ENCODE data around the gene LRBA. TPM values are rescaled to one million over a fixed set of nuclear protein-coding genes. Genes with fewer than 3 reads are reported as not detected.

LRBA gene
- total and polyA plus RNA-seq, 3 donors from 2014 or later = 24.6 to 61.1 (median 60.8) TPM

DNA sequence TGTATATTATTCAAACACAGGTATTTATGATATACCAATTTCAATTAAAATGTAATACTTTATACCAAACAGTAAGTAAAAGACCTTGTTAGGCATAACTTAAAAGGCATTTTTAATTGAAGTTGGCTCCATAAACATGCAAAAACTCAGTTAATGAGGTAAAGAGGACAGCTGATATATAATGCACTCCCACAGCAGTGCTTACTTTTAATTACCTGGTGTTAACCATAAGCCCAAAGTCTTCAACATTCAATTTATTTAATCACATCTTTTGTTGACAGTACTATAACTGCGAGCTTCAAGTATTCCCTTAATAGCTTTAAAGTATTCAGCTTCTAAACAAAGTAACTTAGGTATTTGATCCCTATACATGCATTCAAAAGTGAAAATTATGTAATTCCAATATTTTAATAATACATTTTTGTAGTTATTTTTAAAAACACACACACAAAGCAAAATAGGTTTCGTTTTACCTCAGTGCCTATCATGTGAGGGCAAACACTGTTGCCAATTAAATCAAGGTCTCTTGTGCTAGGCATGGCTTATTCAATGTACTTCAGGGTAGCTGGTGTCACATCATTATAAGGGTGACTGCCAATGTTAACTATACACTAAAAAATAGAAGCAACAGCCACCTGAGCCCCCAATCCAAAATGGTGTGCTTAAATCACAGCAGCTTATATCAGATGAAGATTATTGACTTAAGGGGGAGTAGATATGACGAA, 197.1 kb downstream of the LRBA start:
- WGBS, 2 donors = 78 to 80% methylated on average over 3 of the region's 3 CpGs
- intact Hi-C loops (cut with DNase I; ENCODE audit: low total_unique reads) = no loop called here
- no peaks in the 10 kb centered on the region for H3K4me1 ChIP-seq

DNA sequence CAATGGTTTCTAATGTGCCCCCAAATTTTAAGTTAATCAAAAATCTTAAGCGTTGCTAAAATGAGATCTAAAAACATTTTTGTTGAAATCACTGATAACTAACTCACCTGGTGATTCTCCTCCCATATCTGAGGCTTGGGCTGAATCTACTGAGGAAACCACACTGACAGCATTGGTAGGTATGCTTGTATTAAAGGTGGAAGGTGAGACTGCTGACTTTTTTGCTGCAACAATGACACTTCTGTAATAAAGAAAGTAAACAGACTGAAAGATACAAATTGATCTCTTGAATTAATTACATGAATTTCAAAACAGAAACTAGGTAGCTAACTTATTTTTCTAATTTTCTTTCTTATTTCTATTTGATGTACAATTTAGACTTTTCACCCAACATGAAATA, 198.1 kb downstream of the LRBA start:
- H3K27ac ChIP-seq = no peak overlapping the region
- no peaks in the 10 kb centered on the region for H3K9me3 ChIP-seq
- no peaks in the 10 kb centered on the region for H3K27me3 ChIP-seq
- TF ChIP-seq, protein P1, sequence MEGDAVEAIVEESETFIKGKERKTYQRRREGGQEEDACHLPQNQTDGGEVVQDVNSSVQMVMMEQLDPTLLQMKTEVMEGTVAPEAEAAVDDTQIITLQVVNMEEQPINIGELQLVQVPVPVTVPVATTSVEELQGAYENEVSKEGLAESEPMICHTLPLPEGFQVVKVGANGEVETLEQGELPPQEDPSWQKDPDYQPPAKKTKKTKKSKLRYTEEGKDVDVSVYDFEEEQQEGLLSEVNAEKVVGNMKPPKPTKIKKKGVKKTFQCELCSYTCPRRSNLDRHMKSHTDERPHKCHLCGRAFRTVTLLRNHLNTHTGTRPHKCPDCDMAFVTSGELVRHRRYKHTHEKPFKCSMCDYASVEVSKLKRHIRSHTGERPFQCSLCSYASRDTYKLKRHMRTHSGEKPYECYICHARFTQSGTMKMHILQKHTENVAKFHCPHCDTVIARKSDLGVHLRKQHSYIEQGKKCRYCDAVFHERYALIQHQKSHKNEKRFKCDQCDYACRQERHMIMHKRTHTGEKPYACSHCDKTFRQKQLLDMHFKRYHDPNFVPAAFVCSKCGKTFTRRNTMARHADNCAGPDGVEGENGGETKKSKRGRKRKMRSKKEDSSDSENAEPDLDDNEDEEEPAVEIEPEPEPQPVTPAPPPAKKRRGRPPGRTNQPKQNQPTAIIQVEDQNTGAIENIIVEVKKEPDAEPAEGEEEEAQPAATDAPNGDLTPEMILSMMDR (IDR thresholded peaks at IDR 0.05) = no peak
- no peak for TF ChIP-seq POLR2A (IDR thresholded peaks at IDR 0.05)
- H3K36me3 ChIP-seq (ENCODE audit: low read depth, missing control alignments) = no peaks in the 10 kb centered on the region
- DNase-seq = no peak
- no peaks in the 10 kb centered on the region for H3K4me1 ChIP-seq
- 94 to 97% methylated on average over 1 of the region's 1 CpG for WGBS, 2 donors
- no peak overlapping the region for H3K4me3 ChIP-seq
- intact Hi-C loops (cut with DNase I; ENCODE audit: low total_unique reads) = no loop called here

More for the DNA sequence above, 197.1 kb downstream of the LRBA start:
- H3K27ac ChIP-seq = no peak overlapping the region
- no peaks in the 10 kb centered on the region for H3K9me3 ChIP-seq
- no peak overlapping the region for H3K4me3 ChIP-seq
- TF ChIP-seq, protein P1 (IDR thresholded peaks at IDR 0.05) = no peak
- no peaks in the 10 kb centered on the region for H3K27me3 ChIP-seq
- H3K36me3 ChIP-seq (ENCODE audit: low read depth, missing control alignments) = no peaks in the 10 kb centered on the region
- DNase-seq = no peak

- Histone ChIP-seq H3K27ac (no peak overlapping the region), H3K36me3 (ENCODE audit: low read depth, missing control alignments) (no peaks in the 10 kb centered on the region), H3K4me1 (no peaks in the 10 kb centered on the region), H3K4me3 (no peak overlapping the region), H3K27me3 (no peaks in the 10 kb centered on the region), H3K9me3 (no peaks in the 10 kb centered on the region)
- TF ChIP-seq, protein P1 (IDR thresholded peaks at IDR 0.05) = no peak
- TF ChIP-seq POLR2A (IDR thresholded peaks at IDR 0.05) = no peak
- intact Hi-C loops (cut with DNase I; ENCODE audit: low total_unique reads) = no loop called here
- DNase-seq = no peak
Observed at GRCh38 chr4:150816491-150816890, 198.6 kb downstream of the LRBA start.

DNA sequence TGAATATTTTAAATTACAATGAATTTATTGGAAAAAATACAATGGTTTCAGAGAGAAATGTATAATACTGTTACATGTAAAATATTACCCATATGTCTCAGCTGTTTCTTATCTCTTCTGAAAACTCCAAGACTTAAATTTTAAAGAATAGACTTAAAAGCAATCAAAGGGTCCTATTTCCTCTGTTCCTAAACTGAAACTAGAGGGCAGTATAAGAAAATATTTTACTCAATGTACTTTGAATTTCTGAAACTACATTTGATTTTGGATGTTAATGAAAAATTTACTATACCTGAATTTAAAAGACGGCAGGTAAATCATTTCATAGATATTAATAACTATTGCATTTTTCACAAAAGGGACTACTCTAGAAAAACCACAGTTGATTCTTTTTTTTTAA, 200.2 kb downstream of the LRBA start:
- no peaks in the 10 kb centered on the region for H3K36me3 ChIP-seq (ENCODE audit: low read depth, missing control alignments)
- no peak overlapping the region for H3K27ac ChIP-seq
- WGBS, 2 donors = 96 to 97% methylated on average over 1 of the region's 1 CpG
- H3K9me3 ChIP-seq = no peaks in the 10 kb centered on the region
- no peak for DNase-seq
- no peaks in the 10 kb centered on the region for H3K4me1 ChIP-seq
- H3K4me3 ChIP-seq = no peak overlapping the region
- no peak for TF ChIP-seq POLR2A (IDR thresholded peaks at IDR 0.05)
- TF ChIP-seq, protein P1 (IDR thresholded peaks at IDR 0.05) = no peak
- H3K27me3 ChIP-seq = no peaks in the 10 kb centered on the region
- intact Hi-C loops (cut with DNase I; ENCODE audit: low total_unique reads) = loop anchor here (5.0 kb wide), 1 partner anchor 1792 kb away; no protein-coding TSS in a partner anchor

Measured in testis (tissue), 3 donors.